Endometrial microvascular endothelial cells (primary cell): Measurements from ENCODE around the gene LCAT. TPM values are rescaled to one million over a fixed set of nuclear protein-coding genes. Genes with fewer than 3 reads are reported as not detected.

Source experiments
- in situ Hi-C: cut with HindIII; loops from 2 replicates; pipeline ENCODE4 v1.10.0; 2017; ENCODE audit warnings: low sequenced_read_pairs, low pct_unique_long_range_greater_than_20kb; ENCODE audit errors: inconsistent ontology term
- total RNA-seq: library from RNA; depleted of rRNA; stranded (reverse); fragments of >200 nt; gene quantifications from one replicate; pipeline ENCODE4 v1.2.3, GENCODE V29; 2015; ENCODE audit errors: inconsistent ontology term

The LCAT gene
- total RNA-seq, 1 donor from 2014 or later, result 5.1 TPM

- in situ Hi-C loops, result no loop called here
Measured at GRCh38 chr16:67969254-67970039, 25.5 kb upstream of the LCAT start.

- in situ Hi-C loops, result no loop called here
Measured at GRCh38 chr16:67968400-67969253, 24.7 kb upstream of the LCAT start, which contains the start of gene SLC12A4. Gene SLC12A4, minus strand, starts transcription at chr16:67968637. Its CDS starts 84 bp downstream, at chr16:67968553.

GRCh38 chr16:67967958-67968399 is 24.1 kb upstream of the LCAT start:
- in situ Hi-C loops, result no loop called here

GRCh38 chr16:67967183-67967957 is 23.4 kb upstream of the LCAT start:
- in situ Hi-C loops, result no loop called here

GRCh38 chr16:67966549-67967182 is 22.7 kb upstream of the LCAT start:
- in situ Hi-C loops, result no loop called here

GRCh38 chr16:67965668-67966548 is 22.0 kb upstream of the LCAT start:
- in situ Hi-C loops, result no loop called here

- in situ Hi-C loops, result no loop called here
Measured at GRCh38 chr16:67964477-67965131, 20.7 kb upstream of the LCAT start.

GRCh38 chr16:67963662-67964321 is 19.9 kb upstream of the LCAT start:
- in situ Hi-C loops, result no loop called here

- in situ Hi-C loops, result no loop called here
Measured at GRCh38 chr16:67963292-67963661, 19.4 kb upstream of the LCAT start.

- in situ Hi-C loops, result no loop called here
Measured at GRCh38 chr16:67962135-67962534, 18.2 kb upstream of the LCAT start.

GRCh38 chr16:67961551-67961957 is 17.6 kb upstream of the LCAT start:
- in situ Hi-C loops, result no loop called here

GRCh38 chr16:67959536-67960329 is 15.8 kb upstream of the LCAT start:
- in situ Hi-C loops, result no loop called here

GRCh38 chr16:67957622-67958021 is 13.7 kb upstream of the LCAT start:
- in situ Hi-C loops, result no loop called here

GRCh38 chr16:67954421-67955196 is 10.7 kb upstream of the LCAT start:
- in situ Hi-C loops, result no loop called here

GRCh38 chr16:67953641-67954375 is 9.9 kb upstream of the LCAT start:
- in situ Hi-C loops, result no loop called here
